T-helper 1 cell treated with Interleukin-12 subunit alpha and Interleukin-12 subunit beta and Interleukin-4 antibody, amounts not matched to agents 30 ng/mL and 1 ng/mL, for 36 hours (primary cell): ENCODE results near the gene KIF18B. TPM values are rescaled to one million over a fixed set of nuclear protein-coding genes. Genes with fewer than 3 reads are reported as not detected.

Experiments
- intact Hi-C: fragments of 100-400 bp; cut with micrococcal nuclease; formaldehyde crosslinking; loops from one replicate; pipeline ENCODE4 v1.15.1; 2024
- total RNA-seq: library from RNA; stranded (reverse); gene quantifications from 2 replicates; pipeline ENCODE4 v1.2.3, GENCODE V29; 2022

The KIF18B gene
- total RNA-seq, 1 donor from 2014 or later, result 55.2 TPM

DNA sequence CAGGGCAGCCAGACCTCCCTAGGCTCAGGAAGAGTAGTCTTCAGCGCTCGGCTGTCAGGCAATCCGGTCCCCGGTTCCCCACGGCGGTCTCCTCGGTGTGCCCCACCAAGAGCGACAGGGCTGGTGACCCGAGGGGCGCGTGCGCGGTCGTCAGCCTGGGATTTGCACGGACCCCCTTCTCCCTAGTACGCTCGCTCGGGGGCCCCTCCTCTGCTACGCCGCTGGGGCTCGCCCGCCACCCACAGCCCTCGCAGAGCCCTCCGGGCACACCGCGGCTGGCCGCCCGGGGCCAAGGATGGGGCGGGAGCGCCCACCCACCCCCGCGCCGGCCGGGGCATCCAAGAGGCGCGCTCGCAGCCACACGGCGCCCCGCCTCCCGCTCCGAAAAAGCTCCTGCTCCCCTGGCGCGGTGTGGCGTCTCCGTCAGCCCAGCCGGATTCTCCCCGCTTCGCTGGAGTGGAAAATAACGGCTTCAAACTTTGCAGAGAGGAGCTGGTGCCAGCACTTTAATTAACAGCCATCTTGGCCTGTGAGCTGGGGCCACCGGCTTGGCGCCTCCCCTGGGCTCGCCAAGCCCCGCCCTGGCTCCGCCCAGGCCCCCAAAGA lies 22.7 kb upstream of the KIF18B start:
- intact Hi-C loops, result no loop called here

DNA sequence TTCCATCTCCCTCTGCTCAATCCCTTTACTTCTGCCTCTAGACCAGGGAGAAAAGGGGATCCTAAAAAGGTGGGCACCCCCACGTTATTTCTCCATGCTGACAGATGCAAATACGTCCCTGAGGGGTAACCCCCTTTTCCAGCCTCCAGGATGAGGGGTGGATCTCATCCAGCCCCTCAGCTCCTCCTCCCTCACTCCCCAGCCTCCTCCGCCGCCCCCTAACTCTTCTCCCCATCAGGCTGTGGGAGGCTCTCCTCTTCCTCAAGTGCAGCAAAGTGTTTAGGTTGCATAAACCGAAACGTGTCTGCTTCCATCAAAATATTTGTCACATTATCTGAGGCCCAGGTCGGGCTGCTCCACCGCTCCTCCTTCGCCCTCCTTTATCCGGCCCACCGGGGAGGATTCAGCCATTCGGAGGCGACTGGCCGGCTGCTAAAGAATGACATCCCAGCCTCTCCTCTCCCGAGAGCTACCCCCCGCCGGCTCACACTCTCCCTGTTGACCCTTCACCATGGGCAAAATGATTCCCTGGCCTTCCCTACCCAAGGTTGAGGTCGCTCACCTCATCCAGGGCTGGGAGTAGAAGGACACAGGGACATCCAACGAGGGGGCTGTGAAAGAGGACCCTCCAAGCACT lies 21.7 kb upstream of the KIF18B start:
- intact Hi-C loops, result loop anchor here (2.0 to 10.0 kb wide), 2 partner anchors 166 to 256 kb away; partner anchors contain the start of genes ACBD4 and FMNL1

DNA sequence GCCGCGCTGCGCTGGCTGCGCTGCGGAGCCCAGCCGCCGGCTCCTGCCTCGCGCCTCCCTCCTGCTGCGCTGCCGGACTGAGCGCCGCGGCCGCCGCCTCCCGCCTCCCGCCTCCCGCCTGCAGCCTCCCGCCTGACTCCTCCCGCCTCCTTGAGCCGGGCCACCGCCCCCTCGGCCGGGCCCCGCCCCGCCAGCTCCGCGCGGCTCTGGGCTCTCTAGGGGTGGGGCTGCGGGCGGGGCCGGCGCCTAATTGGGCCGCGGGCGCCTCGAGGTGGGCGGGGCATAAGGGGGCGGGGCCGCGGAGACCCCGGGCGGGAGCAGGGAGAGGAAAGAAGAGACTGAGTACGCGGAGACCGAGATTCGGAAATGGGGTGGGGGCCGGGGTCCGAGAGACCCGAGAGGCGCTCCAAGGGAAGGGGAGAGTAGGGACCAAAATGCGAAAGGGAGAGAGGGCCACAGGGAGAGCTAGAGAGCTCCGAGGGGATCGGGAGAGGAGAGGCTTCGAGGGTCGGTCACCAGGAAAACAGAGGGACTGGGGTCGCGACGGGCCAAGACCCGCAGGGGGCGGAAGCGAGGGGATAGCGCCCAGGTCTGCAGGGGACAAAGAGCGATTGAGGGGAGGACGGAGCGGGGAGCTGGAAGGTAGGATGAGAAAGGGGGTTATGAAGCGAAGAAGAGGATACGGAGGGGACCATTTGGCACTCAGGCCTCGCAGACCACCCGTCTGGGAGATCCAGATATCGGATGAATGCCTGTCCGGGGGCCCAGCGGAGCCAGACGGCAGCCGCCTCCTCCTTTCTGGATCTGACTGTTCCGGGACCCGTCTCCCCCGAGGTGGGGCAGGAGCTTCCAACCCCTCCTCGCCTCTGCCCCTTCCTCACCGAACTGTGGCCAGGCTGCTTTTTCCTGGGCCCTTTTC lies 20.9 kb upstream of the KIF18B start, which contains the start of gene C1QL1:
Gene C1QL1 (minus strand): TSS at position 79 of the 919 bp plus-strand sequence. CDS start 255 bp downstream, outside the sequence.
- intact Hi-C loops, result loop anchor here (1.0 to 10.0 kb wide), 9 partner anchors 21 to 349 kb away; partner anchors contain the start of genes ACBD4, DCAKD, EFTUD2 and FMNL1

- intact Hi-C loops, result loop anchor here (1.0 to 10.0 kb wide), 9 partner anchors 21 to 349 kb away; partner anchors contain the start of genes ACBD4, DCAKD, EFTUD2 and FMNL1
Measured at GRCh38 chr17:44967907-44968224, 20.3 kb upstream of the KIF18B start.

GRCh38 chr17:44967026-44967906 lies 19.7 kb upstream of the KIF18B start:
- intact Hi-C loops, result loop anchor here (10.0 kb wide), 1 partner anchor 258 kb away; the partner anchor contains the start of gene FMNL1

GRCh38 chr17:44966348-44967025 lies 18.9 kb upstream of the KIF18B start:
- intact Hi-C loops, result loop anchor here (10.0 kb wide), 1 partner anchor 258 kb away; the partner anchor contains the start of gene FMNL1

GRCh38 chr17:44965481-44966234 lies 18.1 kb upstream of the KIF18B start:
- intact Hi-C loops, result loop anchor here (10.0 kb wide), 1 partner anchor 259 kb away; the partner anchor contains the start of gene FMNL1

DNA sequence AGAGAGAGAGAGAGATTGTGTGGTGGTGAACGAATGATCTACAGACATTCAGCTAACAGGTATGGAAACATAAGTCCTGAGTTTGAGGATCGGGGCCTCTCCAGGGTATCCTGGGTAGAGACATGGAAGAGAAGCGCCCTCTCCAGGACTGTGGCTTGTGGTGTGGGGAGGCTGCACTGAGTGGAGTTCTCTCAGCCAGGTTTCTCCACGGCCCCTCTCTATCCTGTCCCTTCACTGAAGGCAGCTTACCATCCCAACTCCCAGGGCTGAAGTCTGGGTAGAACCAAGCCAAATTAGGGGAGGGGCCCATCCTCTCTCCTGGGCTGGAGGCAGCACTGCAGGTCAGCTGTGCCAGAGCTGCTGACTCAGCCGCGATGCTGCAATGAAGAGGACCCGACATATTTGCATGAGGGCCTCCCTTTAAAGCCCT lies 14.4 kb upstream of the KIF18B start:
- intact Hi-C loops, result loop anchor here (10.0 kb wide), 1 partner anchor 263 kb away; the partner anchor contains the start of gene FMNL1

GRCh38 chr17:44960691-44961090 lies 13.1 kb upstream of the KIF18B start:
- intact Hi-C loops, result loop anchor here (10.0 kb wide), 1 partner anchor 264 kb away; the partner anchor contains the start of gene FMNL1

GRCh38 chr17:44959821-44960531 lies 12.4 kb upstream of the KIF18B start:
- intact Hi-C loops, result loop anchor here (10.0 kb wide), 1 partner anchor 265 kb away; the partner anchor contains the start of gene FMNL1

GRCh38 chr17:44956998-44957981 lies 9.7 kb upstream of the KIF18B start:
- intact Hi-C loops, result no loop called here

DNA sequence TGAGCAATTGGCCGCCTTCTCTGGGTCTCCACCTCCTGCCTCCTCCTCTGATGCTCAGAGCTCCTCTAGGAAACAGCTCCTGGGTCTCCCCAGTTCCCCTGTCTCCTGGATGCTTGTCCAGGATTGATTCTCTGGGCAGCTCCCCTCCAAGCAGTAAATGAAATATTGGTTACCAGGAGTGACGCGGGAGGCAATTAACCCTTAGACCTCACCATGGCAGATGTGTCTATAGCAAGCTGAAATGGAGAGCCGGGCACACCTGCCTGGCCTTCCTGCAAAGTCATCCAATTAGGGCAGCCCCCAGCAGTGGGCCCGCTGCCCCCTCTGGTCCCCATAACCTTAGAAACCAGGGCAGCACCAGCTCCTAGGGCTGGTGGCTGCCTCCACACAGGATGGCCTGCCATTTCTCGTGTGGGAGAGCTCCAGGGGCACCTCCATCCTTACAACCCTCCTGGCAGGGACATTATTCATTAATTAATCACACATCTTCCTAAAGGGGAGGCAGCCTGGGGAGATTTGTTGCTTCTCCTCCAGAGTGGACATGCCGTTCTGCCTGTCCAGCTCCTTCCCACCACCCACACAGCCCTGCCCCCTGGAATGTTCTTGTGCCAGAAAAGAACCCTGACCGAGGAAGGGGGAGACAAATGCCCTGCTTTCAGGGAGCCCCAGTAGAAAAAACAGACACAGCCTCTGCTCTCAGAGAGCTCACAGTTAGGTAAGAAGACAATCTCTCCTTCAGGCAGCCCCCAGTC lies 8.3 kb upstream of the KIF18B start:
- intact Hi-C loops, result no loop called here

DNA sequence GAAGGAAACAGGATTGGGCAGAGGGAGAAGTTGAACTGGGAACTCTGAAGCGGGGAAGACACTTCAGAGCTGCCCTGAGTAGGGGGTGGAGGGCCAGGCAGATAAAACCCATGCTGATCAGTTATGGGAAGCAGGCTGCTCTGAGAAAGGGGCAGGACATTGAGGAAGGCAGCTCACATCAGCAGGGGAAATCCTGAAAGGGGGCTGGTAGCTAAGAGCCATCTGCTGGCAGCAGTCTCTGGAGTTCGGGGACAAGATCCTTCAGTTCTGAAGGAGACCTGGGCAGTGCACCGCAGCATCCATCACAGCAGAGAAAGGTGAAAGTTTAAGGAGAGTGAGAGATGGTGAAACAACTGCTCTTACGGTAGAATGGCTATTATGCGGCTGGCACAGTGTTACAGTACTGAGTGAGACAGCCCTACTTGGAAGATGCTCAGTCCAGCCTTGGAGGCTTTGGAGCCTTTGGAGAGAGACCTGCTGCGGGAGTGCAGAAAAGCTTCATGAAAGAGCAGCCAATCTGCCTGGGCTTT lies 5.4 kb upstream of the KIF18B start:
- intact Hi-C loops, result no loop called here

- intact Hi-C loops, result loop anchor here (10.0 kb wide), 1 partner anchor 366 kb away; the partner anchor contains the start of gene MAP3K14
Measured at GRCh38 chr17:44948315-44948795, 782 bp upstream of the KIF18B start.

GRCh38 chr17:44945652-44946051 lies 1.9 kb downstream of the KIF18B start:
- intact Hi-C loops, result loop anchor here (1.0 to 10.0 kb wide), 4 partner anchors 8 to 369 kb away; partner anchors contain the start of gene MAP3K14

GRCh38 chr17:44942456-44942855 lies 5.1 kb downstream of the KIF18B start:
- intact Hi-C loops, result loop anchor here (10.0 kb wide), 1 partner anchor 372 kb away; the partner anchor contains the start of gene MAP3K14
